Right lobe of liver (tissue), 4 donors: Measurements from ENCODE around the gene CALCR.

ENCODE experiments used
- POLR2A ChIP-seq: fragments of 450-650 bp; IDR thresholded peaks from one replicate; pipeline ENCODE4 v1.6.1; 2017; ENCODE audit warnings: antibody characterized with exemption, mild to moderate bottlenecking
- TF ChIP-seq, protein P1 (sequence below), 4 donors: fragments of 200-600 bp in 3 of 4; fragments of 450-650 bp in 1 of 4; IDR thresholded peaks; one replicate each; pipeline versions ENCODE4 v1.5.1 to v1.8.0; 2016 to 2022; ENCODE audit warnings: antibody characterized with exemption in 4 of 4, mild to moderate bottlenecking in 2 of 4
- donor health status: DM: no; HTN: no; CAD: no.
- donor health status: DM: no; HTN: no; CAD: no.
- donor health status: DM: no; HTN: yes; CAD: no.

DNA sequence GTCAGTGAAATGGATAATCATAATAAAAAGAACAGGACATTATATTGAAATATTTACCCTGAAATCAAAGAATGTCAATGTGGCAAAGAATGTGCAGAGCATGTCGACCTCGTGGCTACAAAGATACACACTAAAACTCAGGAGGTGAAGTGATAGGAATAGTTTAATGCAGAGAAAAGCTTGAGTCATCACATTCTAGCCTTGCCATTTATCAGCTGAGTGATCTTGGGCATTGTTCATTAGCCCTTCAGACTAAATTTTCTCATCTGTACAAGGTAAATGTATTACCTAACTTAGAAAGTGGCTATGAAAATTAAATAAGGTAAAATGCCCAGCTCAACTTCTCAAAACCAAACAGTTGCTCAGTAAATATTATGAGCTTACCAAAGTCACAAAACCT lies 22.6 kb downstream of the CALCR start:
- TF ChIP-seq, protein P1, sequence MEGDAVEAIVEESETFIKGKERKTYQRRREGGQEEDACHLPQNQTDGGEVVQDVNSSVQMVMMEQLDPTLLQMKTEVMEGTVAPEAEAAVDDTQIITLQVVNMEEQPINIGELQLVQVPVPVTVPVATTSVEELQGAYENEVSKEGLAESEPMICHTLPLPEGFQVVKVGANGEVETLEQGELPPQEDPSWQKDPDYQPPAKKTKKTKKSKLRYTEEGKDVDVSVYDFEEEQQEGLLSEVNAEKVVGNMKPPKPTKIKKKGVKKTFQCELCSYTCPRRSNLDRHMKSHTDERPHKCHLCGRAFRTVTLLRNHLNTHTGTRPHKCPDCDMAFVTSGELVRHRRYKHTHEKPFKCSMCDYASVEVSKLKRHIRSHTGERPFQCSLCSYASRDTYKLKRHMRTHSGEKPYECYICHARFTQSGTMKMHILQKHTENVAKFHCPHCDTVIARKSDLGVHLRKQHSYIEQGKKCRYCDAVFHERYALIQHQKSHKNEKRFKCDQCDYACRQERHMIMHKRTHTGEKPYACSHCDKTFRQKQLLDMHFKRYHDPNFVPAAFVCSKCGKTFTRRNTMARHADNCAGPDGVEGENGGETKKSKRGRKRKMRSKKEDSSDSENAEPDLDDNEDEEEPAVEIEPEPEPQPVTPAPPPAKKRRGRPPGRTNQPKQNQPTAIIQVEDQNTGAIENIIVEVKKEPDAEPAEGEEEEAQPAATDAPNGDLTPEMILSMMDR (IDR thresholded peaks at IDR 0.05) = no peak
- no peak for TF ChIP-seq POLR2A
